ENCODE measurements around the gene TMPRSS11E.

DNA sequence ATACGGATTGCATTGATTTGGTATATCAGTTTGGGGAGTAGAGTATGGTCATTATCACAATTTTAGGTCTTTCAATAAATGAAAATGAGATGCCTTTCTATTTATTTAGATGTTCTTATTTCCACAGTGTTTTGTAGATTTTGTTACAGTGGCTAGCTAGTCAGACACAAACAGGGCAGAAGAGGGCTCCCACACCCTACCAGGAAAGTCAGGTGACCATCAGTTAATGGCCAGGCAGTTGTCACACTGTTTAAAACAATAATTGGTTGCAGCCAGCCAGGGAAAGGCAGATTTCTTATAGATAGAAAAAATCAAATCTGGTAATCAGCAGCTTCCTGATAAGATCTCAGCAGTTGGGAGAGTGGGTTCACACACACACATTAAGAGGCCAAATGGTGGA lies 71.6 kb downstream of the TMPRSS11E start:
- TF ChIP-seq CTCF (IDR thresholded peaks at IDR 0.05 in 4 of 5, conservative IDR thresholded peaks at IDR 0.05 in 1 of 5) (no peak), POLR2A (IDR thresholded peaks at IDR 0.05) (no peak)

Data from gastrocnemius medialis (tissue), 4 donors.